GM12892 (cell line): ENCODE measurements around the gene WFS1.

Experiments used
- POLR2A ChIP-seq: IDR thresholded peaks from 2 replicates; pipeline ENCODE4 v1.6.1; 2011; ENCODE audit warnings: low read depth, low read length, control low read depth
- POLR2AphosphoS5 ChIP-seq: IDR thresholded peaks from 2 replicates; pipeline ENCODE4 v1.6.1; 2011; ENCODE audit warnings: low read depth, low read length, control low read depth
- TAF1 ChIP-seq: IDR thresholded peaks from 2 replicates; pipeline ENCODE4 v1.6.1; 2011; ENCODE audit warnings: low read depth, mild to moderate bottlenecking, control low read depth, low read length, borderline replicate concordance

DNA sequence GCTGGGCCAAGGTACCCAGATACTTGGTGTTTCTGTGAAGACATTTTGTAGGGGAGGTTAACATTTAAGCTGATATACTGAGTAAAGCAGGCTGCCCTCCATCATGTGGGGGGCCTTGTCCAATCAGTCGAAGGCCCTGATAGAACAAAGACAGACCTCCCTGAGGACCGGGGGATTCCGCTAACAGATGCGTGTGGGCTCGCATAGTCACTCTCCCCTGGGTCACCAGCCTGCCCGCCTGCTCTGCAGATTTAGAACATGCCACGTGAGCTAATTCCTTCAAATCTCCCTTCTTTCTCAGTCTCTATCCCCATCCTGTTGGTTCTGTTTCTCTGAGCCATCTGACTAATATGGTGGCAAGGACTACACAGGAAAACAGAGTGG lies 60.7 kb downstream of the WFS1 start:
- TF ChIP-seq POLR2A: no peak
- no peak for TF ChIP-seq POLR2AphosphoS5
- no peak for TF ChIP-seq TAF1
